DND-41 (cell line): ENCODE data around the gene PRPF40B.

ENCODE experiments used
- ATAC-seq: fragments of 200-7000 bp; cut with Tn5 transposase; 3 replicates; pipeline ENCODE4 v1.9.1; 2021; ENCODE audit warnings: low read depth; ENCODE audit not compliant: insufficient read depth
- DNase-seq: peaks from one replicate; pipeline ENCODE4 v3.0.0-alpha.2; 2020
- H2AFZ ChIP-seq: 2 replicates; pipeline ENCODE4 v1.6.0; 2012; ENCODE audit warnings: low read depth, low read length
- H3K27ac ChIP-seq: 2 replicates; pipeline ENCODE4 v1.5.1; 2012; ENCODE audit warnings: low read length, inconsistent platforms
- H3K27me3 ChIP-seq: fragments of 200-600 bp; sonication (generic); 2 replicates; pipeline ENCODE4 v1.6.0; 2012; ENCODE audit warnings: low read length, mild to moderate bottlenecking, inconsistent platforms; ENCODE audit not compliant: insufficient read depth, poor library complexity
- H3K36me3 ChIP-seq: 2 replicates; pipeline ENCODE4 v1.5.1; 2012; ENCODE audit warnings: low read length, inconsistent platforms; ENCODE audit not compliant: insufficient read depth
- H3K4me1 ChIP-seq: 2 replicates; pipeline ENCODE4 v1.5.1; 2012; ENCODE audit warnings: mild to moderate bottlenecking, low read length; ENCODE audit not compliant: insufficient read depth
- H3K4me2 ChIP-seq: 2 replicates; pipeline ENCODE4 v1.6.0; 2012; ENCODE audit warnings: mild to moderate bottlenecking, moderate library complexity, low read length, inconsistent platforms; ENCODE audit not compliant: insufficient read depth
- H3K4me3 ChIP-seq, 2 experiments: fragments of 200-600 bp in 1 of 2; shearing (Covaris generic) in 1 of 2; 2 replicates each; pipeline ENCODE4 v1.5.1; 2012 to 2016; ENCODE audit warnings: inconsistent platforms in 2 of 2, low read length in 2 of 2, mild to moderate bottlenecking in 2 of 2, low read depth in 1 of 2, moderate library complexity in 1 of 2
- H3K79me2 ChIP-seq: 2 replicates; pipeline ENCODE4 v1.6.0; 2012; ENCODE audit warnings: low read length, inconsistent platforms; ENCODE audit not compliant: insufficient read depth
- H3K9ac ChIP-seq: 2 replicates; pipeline ENCODE4 v1.6.0; 2012; ENCODE audit warnings: low read depth, mild to moderate bottlenecking, inconsistent platforms, low read length, moderate library complexity
- H3K9me3 ChIP-seq: 2 replicates; pipeline ENCODE4 v1.5.1; 2012; ENCODE audit warnings: low read length, moderate library complexity, mild to moderate bottlenecking, inconsistent platforms; ENCODE audit not compliant: insufficient read depth, severe bottlenecking
- H4K20me1 ChIP-seq: 2 replicates; pipeline ENCODE4 v1.6.0; 2012; ENCODE audit warnings: low read length; ENCODE audit not compliant: insufficient read depth
- EZH2 ChIP-seq: IDR thresholded peaks from 3 replicates; pipeline ENCODE4 v1.6.1; 2012; ENCODE audit warnings: borderline replicate concordance, low read depth, mild to moderate bottlenecking, moderate library complexity, low read length, inconsistent platforms; ENCODE audit not compliant: severe bottlenecking
- TF ChIP-seq, protein P1 (sequence below): IDR thresholded peaks from 2 replicates; pipeline ENCODE4 v1.5.1; 2012; ENCODE audit warnings: borderline replicate concordance, low read length, moderate library complexity, mild to moderate bottlenecking; ENCODE audit not compliant: poor library complexity, severe bottlenecking; ENCODE audit errors: extremely low read depth

Gene PRPF40B

DNA sequence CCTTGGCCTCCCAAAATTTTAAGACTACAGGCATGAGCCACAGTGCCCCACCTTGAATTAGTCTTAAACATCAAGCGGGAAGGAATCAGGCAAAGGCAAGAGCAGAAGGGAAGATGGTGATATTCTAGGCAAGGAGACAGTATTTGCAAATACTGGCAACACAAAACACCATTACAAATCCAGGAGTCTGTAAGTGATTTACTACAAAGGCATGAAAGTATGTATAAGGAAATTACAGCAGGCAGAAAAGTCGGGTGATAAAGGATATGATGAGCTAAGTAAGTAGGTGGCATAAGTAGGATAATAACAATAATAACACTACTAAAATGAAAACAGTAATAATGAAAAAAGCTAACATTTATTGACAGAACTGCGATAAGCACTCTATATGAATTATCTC is 55.4 kb downstream of the PRPF40B start:
- peaks cover 9% of the 10 kb centered on the region; the same call in 1 of the 2 replicates for H3K79me2 ChIP-seq
- no peak for ATAC-seq

DNA sequence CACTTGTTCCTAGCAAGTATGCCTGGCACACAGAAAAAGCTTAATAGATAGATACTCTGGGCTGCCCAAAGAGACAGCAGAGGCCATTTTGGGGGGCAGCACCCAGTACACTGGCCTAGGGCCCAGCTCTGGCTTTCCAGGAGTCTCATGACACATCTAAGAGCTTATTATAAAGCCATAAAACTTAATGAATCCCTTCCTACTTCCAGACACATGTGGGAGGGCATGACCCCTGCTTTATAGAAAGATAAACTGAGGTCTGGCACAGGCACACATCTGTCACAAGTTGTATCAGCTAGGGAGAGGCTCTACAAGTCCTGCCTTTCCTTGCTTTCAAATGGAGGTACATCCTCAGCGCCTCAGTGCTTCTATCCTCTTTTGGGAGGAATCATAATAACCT is 56.7 kb downstream of the PRPF40B start:
- Histone ChIP-seq H2AFZ (no peak overlapping the region), H4K20me1 (peaks cover 4% of the 10 kb centered on the region; the same call in 1 of the 2 replicates), H3K4me1 (no peaks in the 10 kb centered on the region), H3K27me3 (no peaks in the 10 kb centered on the region), H3K27ac (no peak overlapping the region), H3K9ac (no peak overlapping the region), H3K36me3 (no peaks in the 10 kb centered on the region), H3K4me2 (no peak overlapping the region), H3K79me2 (peaks cover 9% of the 10 kb centered on the region; the same call in 1 of the 2 replicates), H3K9me3 (no peaks in the 10 kb centered on the region), H3K4me3 (no peak overlapping the region)
- ATAC-seq (no peak), DNase-seq (no peak)
- TF ChIP-seq, protein P1, sequence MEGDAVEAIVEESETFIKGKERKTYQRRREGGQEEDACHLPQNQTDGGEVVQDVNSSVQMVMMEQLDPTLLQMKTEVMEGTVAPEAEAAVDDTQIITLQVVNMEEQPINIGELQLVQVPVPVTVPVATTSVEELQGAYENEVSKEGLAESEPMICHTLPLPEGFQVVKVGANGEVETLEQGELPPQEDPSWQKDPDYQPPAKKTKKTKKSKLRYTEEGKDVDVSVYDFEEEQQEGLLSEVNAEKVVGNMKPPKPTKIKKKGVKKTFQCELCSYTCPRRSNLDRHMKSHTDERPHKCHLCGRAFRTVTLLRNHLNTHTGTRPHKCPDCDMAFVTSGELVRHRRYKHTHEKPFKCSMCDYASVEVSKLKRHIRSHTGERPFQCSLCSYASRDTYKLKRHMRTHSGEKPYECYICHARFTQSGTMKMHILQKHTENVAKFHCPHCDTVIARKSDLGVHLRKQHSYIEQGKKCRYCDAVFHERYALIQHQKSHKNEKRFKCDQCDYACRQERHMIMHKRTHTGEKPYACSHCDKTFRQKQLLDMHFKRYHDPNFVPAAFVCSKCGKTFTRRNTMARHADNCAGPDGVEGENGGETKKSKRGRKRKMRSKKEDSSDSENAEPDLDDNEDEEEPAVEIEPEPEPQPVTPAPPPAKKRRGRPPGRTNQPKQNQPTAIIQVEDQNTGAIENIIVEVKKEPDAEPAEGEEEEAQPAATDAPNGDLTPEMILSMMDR: no peak
- TF ChIP-seq EZH2: no peak

More for the DNA sequence above, 55.4 kb downstream of the PRPF40B start:
- Histone ChIP-seq H3K36me3 (no peaks in the 10 kb centered on the region), H3K9me3 (no peaks in the 10 kb centered on the region), H3K27me3 (no peaks in the 10 kb centered on the region), H4K20me1 (peaks cover 4% of the 10 kb centered on the region; the same call in 1 of the 2 replicates), H3K4me1 (no peaks in the 10 kb centered on the region), H3K27ac (no peak overlapping the region), H2AFZ (no peak overlapping the region), H3K4me2 (no peak overlapping the region), H3K4me3 (no peak overlapping the region), H3K9ac (no peak overlapping the region)
- TF ChIP-seq EZH2: no peak
- TF ChIP-seq, protein P1: no peak
- DNase-seq: no peak

DNA sequence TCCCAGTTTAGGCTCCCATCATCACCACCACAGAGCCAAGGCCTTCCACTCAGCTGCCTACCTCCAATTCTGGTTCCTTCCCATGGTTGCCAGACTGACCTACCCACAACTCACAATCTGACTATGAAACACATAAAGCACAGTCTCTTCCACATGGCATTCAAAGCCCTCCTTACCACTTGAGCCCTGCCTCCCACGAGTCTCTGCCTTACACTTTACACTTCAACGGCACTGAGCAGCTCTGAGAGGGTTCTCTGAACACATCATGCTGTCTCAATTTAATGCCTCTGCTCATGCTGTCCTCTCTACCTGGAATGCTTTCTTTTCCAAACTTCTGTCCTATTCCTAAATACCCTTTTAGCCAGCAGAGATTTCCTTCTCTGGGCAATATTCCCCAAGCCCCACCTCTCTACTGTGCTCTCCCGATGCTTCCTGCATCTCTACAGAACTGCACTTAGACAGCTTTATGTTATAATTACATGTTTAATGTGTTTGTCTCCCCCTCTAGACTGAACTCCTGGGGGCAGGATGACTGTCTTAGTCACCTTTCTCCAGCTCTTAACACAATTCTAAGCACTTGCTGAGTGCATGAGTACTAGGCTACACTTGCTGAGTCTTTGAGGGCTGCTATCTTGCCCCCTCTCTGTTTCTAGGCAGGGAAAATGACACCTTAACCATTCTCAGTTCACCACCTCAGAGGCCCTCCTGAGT is 60.4 kb downstream of the PRPF40B start:
- DNase-seq: no peak
- Histone ChIP-seq H3K36me3 (no peaks in the 10 kb centered on the region), H3K9me3 (no peaks in the 10 kb centered on the region), H2AFZ (no peak overlapping the region), H3K27me3 (no peaks in the 10 kb centered on the region), H3K27ac (no peak overlapping the region), H3K9ac (no peak overlapping the region), H3K4me3 (no peak overlapping the region), H3K4me1 (no peaks in the 10 kb centered on the region), H4K20me1 (peaks cover 4% of the 10 kb centered on the region; the same call in 1 of the 2 replicates), H3K4me2 (no peak overlapping the region), H3K79me2 (peaks cover 14% of the 10 kb centered on the region; the same call in 1 of the 2 replicates)
- ATAC-seq: no peak
- TF ChIP-seq EZH2: no peak
- TF ChIP-seq, protein P1: no peak
